Stimulated activated CD4-positive, alpha-beta T cell treated with anti-CD3 and anti-CD28 coated beads, Interleukin-1b, Interleukin-23, amount 100 ng/mL, for 4 hours (primary cell): Measurements from ENCODE around the gene RARS1.
"Not testable (repeated sequence)": the region's sequence is repeated elsewhere in the genome, so short reads cannot be mapped to it uniquely, and the experiment has no call there.

Experiments
- DNase-seq, 2 donors: peaks; one replicate each; pipeline ENCODE4 v3.0.0-alpha.2; 2020; ENCODE audit warnings: low read depth in 2 of 2

Gene RARS1

DNA sequence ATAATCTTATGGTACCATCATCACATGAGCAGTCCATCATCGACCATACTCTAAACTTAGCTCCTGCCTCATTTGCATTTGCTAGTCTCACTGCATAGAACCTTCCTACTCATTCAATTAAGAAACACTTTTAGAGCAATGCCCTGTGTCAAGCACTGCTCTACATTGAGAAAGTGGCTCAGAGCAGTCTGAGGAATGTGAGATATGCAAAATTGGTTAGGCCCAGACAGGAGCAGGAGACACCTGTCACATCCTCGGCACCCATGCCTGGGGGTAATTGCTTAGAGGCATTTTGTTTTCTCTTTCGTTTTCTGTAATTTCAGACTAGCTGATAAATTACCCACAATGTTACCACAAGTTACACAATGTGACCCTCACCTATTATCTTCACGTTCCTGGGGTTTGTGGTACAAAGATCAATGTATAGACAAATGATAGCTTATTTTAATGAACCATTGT, 4.9 kb upstream of the RARS1 start:
- no peak for DNase-seq

DNA sequence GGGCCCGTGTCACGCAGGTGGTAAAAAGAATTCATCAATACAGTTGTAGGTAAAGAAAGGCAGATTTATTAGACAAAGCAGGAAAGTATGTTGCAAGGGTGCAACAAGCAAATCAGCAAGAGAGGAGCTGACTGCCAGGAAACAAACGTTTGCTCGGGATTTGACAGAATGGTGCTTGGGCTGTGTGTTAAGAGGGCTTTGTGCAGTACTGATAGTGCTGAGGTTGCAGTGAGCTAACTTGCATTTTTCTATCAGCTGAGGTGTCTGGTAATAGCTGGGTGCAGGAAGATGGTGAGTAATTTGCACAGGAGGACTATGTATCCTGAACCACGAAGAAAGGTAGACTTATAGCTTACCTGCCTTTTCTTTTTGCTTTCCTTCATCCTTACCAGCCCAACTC, 3.9 kb upstream of the RARS1 start:
- DNase-seq = no peak

DNA sequence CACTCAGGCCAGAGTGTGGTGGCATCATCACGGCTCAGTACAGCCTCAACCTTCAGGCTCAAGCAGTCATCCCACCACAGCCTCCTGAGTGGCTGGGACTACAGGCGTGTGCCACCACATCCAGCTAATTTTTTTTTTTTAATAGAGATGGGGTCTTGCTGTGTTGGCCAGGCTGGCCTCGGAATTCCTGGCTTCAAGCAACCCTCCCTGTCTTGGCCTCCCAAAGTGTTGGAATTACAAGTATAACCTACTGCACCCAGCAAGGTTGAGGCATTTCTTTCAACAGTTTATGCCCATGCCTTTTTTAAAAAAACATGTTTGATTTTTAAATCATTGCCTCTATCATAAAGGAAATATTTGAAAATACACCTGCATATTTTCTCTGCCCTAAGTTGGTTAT, 2.8 kb downstream of the RARS1 start:
- DNase-seq = no peak

DNA sequence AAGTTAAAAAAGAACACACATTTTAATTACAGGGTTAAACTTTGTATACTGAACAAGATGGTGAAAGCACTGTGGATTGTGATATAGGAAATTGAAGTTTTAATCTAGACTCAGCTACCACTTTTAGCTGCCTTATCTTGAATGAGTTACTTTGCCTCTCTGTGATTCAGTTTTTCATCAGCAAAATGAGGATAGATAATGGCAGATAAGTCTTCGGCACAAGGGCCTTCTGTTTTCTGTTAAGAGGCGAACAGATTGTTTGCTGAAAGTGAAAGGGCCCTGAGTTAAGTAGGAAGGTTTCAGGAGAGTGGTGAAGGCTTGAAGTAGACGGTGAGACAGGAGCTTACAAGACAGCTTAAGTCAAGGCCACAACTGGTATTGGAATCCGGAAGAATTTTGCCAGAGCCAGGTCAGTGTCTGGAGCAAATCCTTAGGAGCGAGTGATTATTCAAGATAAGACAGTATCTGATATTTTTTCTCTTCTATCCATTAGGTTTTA, 7.8 kb downstream of the RARS1 start:
- no peak for DNase-seq

DNA sequence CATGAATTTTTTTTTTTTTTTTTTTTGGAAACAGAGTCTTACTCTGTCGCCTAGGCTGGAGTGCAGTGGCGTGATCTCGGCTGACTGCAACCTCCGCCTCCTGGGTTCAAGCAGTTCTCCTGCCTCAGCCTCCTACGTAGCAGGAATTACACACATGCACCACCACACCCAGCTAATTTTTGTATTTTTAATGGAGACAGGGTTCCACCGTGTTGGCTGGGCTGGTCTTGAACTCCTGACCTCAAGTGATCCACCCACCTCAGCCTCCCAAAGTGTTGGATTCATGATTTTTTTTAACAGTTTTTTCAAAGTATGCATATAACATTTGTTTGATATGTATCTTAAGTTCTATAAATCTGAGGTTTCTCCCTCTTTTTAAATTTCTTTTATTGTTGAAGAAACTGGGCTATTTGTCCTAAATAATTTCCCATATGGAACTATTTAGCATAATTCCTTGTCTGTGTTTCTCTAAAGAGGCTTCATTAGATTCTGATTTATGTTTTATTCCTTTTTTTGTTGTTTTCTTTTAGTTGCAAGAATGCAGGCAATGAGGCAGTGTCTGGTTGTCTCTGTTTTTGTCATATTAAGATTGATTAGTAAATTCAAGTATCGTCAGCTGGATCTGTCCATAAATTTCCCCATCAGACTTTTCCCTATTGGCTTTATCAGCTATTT, 16.4 kb downstream of the RARS1 start:
- DNase-seq = no peak

DNA sequence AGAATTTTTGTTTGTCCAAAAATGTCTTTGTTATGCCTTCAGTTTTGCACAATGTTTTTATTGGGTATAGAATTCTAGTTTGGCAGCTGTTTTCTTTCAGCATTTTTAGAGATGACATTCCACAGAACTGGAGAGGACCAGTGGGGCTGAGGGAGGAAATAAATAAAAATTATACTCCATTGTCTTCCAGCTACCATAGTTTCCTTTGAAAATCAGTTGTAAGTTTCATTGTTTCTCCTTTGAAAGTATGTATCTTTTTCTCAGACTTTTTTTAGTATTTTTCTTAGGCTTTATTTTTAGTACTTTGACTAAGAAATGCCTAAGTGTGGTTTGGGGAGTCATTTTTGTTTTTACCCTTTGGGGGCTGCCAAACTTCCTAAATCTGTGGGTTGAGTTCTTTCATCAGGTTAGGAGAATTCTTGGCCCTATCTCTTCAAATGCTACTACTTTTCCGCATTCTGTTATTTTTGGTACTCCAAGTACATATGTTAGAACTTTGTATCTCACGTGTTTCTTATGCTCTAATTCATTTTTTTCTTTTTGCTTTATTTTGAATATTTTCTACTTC, 27.7 kb downstream of the RARS1 start:
- DNase-seq = no peak

DNA sequence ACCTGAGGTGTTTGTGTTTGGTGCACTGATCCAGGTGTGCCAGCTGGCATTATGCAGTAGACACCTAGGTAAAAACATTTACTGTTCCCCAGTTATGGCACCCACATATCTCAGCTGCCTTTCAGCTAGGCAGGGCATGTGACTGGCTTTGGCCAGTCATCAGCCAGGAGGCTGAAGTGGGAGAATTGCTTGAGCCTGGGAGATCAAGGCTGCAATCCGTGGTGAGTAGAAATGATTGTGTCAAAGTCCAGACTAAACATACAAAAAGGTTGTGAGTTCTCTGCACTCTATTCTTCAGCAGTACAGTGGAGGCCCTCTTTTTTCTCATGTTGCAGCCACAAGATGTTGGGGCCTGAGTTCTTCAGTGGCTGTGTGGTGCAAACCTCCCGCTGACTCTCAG, 39.6 kb downstream of the RARS1 start:
- DNase-seq = no peak

DNA sequence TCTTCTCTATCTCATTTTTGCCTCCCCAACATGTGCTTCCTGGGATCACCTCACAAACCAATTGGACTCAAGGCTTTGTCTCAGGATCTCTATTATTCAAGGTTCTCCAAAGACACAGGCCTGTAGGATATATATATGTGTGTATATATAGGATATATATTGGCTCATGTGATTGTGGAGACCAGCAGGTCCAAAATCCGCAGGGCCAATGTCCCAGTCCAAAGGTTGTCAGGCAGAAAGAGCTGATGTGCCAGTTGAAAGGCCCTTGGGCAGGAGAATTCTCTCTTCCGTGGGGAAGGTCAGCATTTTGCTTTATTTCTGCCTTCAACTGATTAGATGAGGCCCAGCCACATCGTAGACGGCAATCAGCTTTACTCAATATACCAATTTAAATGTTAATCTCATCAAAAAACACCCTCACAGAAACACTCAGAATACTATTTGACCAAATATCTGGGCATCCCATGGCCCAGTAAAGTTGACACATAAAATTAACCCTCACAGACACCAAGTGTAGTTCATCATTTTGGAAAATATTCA, 41.6 kb downstream of the RARS1 start:
- DNase-seq = no peak

DNA sequence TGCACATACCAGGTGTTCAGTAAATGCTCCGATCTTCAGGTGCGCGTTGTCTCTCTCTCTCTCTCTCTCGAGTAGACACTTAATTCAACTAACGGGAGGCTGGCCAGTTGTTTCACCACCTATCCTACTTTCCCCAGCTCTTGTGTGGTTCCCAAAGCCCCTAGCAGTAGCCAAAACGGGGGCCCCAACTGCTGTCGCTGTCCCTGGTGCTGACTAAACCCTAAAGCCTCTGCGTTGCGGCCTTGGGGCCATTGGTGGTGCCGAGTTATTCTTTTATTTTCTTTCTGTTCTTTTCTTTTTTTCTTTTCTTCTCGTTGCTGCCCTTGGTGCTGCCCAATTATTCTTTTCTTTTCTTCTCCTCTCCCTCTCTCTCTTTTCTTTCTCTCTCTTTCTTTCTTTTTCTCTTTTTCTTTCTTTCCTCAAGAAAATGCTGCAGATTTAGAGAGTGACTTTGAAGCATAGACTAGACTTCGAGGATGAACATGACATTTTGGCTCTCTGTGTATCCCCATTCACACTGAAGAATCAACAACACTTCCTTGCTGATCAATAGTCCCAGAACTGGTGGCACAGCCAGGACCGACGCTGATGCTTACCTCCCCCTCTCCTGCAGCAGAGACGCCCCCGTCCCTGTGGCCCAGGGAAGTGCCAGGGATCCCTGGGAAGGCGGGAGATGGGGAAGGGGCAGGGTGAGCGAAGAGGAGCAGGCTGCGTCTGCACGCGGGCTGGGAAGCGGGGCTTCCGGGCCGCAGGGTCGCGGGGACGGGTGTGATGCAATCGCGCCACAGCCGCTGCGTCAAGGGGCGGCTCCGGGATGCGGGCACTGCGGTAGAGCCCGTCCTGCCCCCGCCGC, 42.5 kb downstream of the RARS1 start, which contains the start of gene FBLL1:
Gene FBLL1, plus strand, starts transcription at position 785 of the 853 bp plus-strand sequence. CDS start 200 bp downstream, outside the sequence.
- peak in 1 of 2 donors; percentile 21 for DNase-seq

DNA sequence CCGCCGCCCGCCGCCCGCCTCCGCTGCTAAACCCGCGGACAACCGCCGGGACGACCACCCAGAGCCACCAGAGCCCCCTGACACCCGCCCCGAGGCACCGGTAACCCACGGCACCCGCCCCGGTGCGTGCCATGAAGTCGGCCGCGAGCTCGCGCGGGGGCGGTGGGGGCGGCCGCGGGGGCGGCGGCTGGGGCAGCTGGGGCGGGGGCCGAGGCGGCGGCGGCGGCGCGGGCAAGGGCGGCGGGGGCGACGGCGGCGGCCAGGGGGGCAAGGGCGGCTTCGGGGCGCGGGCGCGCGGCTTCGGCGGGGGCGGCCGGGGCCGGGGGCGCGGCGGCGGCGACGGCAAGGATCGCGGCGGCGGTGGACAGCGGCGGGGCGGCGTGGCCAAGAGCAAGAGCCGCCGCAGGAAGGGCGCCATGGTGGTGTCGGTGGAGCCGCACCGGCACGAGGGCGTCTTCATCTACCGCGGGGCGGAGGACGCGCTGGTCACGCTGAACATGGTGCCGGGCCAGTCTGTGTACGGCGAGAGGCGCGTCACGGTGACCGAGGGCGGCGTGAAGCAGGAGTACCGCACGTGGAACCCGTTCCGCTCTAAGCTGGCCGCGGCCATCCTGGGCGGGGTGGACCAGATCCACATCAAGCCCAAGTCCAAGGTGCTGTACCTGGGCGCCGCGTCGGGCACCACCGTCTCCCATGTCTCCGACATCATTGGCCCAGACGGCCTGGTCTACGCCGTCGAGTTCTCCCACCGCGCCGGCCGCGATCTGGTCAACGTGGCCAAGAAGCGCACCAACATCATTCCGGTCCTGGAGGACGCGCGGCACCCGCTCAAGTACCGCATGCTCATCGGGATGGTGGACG, 43.3 kb downstream of the RARS1 start:
- DNase-seq = no peak

DNA sequence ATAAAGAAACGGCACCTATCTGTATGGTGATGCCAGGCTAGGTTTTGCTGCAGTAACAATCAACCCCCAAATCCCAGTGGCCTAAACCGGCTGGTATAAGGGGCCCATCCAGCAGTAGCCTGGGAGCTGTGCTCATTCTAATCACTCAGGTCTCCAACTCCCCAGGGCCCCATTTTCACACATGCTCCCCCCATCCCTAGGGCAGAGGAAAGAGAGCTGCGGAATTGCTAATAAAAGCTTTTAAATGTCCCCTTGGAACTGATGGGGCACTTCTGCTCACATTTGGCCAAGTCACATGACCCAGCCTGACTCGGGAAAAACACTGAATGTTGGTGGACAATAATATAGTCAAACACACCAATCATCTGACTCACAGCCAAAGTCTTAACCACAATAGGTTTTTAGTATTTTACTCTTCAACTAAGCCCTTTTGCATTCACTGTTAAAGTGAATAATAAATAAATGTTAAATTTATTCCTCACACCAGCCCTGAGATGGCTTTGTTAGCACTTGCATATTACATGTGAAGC, 44.4 kb downstream of the RARS1 start:
- DNase-seq = no peak

DNA sequence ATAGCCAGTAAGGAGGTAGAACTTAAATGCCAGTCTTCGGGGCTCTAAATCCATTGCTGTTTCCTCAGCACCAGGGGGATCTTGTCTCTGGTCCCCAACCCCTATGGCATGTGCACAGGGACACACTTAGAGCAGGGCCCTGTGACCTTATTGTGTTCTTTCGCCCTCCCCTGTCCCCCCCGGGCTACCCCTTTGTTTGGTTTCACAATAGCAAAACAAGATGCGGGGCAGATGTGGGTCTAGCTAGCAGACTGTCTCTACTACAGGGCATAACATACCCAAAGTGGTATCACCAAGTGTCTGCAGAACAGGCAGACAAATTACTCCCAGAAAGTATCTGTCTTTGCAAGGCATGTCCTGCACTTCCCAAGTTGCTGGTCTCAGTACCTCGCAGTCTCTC, 44.9 kb downstream of the RARS1 start:
- DNase-seq = no peak

DNA sequence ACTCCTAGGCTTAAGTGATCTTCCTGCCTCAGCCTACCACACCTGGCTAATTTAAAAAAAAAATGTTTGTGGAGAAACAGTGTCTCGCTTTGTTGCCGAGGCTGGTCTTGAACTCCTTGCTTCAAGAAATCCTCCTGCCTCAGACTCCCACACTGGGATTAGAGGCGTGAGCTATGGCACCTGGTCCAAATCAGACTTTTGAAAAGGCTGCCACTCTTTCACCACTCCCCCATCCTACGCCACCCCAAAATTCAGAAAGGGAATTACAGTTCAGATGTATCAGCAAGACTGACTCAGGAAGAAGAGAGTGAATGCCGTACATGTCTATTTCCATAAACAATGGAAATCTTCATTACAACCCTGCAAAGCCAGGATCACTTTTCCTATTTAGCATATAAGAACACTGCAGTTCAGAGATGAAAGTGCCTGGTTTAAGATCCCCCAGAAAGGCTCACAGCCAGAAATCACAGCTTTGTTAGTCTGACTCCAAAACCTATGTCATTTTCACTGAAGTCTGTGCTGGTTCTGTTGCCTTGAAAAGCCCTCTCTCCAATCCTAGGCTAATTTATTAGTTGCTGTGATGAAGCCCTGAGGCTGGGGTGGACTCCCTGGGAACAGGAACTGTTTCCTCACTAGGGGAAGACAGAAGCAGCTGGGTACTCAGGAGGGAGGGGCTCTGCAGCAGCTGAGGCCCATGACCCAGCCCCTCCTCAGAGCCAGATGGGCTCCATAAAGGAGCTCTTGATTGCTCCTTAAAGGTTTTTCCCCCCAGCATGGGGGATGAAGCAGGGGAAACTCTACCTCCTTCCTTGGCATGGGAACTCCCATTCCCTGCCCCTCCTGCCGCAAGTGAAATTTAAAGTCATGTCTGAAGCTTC, 46.0 kb downstream of the RARS1 start:
- no peak for DNase-seq

DNA sequence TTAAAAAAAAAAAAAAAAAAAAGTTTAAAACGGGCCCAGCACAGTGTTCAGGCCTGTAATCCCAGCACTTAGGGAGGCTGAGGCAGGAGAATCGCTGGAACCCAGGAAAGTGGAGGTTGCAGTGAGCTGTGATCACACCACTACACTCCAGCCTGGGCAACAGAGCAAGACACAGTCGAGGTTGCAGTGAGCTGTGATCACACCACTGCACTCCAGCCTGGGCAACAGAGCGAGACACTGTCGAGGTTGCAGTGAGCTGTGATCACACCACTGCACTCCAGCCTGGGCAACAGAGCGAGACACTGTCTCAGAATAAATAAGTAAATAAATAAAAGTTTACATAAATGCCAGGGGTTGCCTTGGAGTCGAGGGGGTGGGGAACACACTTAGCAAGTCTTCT, 48.1 kb downstream of the RARS1 start:
- DNase-seq = not testable (repeated sequence)

DNA sequence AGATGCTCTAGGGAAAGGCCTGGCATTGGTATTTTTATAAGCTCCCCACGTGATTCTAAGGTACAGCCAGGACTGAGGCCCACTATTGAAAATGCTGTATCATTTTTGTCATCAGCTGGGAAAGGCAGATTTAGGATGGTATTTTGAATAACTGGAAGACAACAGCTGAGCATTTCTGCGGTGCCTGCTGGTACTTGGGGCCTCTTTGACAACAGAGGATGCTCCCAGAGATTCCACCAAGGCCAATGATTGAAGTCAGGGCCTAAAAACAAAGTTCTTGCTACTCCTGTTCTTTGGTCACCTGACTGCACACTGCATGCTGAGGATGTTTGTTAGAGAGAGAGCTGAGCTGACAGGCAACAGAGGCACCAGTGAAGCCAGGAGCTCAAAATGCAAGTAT, 50.9 kb downstream of the RARS1 start:
- no peak for DNase-seq

DNA sequence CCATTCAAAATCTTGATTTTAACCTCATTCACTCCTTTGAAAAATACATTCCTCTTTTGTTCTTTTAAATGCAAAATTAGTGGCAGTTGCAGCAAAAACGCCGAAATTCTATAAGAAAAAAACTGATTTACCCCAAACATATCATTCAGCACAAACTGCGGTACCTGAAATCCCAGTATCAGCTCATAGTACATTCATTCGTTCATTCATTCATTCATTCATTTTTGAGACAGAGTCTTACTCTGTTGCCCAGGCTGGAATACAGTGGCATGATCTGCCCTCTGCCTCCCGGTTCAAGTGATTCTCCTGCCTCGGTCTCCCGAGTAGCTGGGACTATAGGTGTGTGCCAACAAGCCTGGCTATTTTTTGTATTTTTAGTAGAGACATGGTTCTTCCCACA, 63.3 kb downstream of the RARS1 start:
- DNase-seq = no peak

DNA sequence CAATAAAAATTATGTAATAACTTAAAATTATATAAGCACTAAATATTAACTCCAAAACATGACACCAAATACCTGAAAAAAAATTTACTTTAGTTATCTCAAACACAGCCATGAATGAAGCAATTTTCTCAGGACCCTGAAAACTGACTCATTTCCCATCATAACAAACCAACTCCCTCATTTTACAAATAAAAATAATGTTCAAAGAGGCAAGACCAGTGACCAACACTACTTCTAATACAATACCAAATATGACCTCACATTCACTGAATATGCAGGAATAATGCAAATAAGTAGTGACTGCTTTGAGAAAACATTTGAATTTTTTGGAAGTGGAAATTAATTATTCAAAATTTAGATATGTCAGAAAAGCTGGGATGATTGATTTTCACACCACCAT, 64.4 kb downstream of the RARS1 start:
- no peak for DNase-seq

DNA sequence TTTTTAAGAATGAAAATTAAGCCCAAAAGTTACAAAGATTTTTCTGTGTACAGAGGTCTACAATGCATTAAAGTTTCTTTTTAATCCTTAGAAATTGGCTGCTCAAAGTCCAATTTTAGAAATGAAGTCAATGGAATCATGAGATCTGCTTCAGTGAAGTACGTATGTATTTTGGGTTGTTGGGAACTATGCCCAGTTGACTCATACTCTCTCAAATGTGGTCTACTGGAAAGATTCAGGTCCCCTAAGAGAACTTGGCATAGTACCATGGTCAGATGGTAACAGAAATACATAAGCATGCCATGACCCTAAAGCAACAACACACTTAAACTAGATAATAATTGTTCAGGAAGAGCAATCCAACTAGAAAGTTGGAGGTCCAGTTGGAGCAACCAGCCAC, 65.9 kb downstream of the RARS1 start:
- no peak for DNase-seq

DNA sequence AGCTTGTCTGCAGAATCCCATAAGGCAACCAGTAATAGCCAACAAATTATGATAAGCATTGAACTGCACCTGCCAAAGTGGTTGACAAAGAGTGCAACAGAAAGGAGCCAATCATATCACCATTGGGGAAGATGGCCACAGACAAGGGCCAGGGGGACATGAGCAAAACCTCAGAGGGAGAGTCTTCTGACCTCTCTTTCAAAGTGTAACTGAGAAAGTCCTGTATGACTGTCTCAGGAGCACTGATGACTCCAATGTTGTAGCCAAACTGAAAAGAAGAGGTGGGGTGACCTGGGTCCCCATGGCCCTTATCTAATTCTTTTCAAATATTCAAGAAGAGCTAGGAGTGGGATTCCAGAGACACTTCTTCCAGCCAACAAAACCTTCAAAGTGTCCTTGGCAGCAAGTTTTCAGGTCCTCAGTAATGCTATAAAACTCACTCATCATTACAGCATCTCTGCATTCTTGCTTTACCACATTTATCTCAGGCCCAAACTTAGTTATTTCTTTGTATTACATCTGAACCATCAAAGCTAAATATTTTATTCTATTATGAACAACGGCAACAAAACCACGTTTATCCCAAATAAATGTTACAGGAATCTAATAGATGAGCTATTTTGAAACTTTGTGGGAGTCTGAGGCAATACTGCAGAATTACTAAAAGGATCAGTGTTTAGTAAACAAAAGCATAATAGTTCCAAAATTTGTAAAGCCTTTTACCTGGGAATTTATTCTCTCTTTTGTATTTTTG, 67.3 kb downstream of the RARS1 start:
- no peak for DNase-seq
